SK-N-SH (cell line): ENCODE data around the gene RNF157.

Source experiments
- EP300 ChIP-seq, 2 experiments: IDR thresholded peaks; 2 replicates each; pipeline versions ENCODE4 v1.4.0 to v1.6.1; 2012; ENCODE audit warnings: borderline replicate concordance in 1 of 2, low read depth in 1 of 2, low read length in 1 of 2
- GABPA ChIP-seq: IDR thresholded peaks from 2 replicates; pipeline ENCODE4 v1.4.0; 2012; ENCODE audit warnings: low read depth, mild to moderate bottlenecking
- MXI1 ChIP-seq: IDR thresholded peaks from 2 replicates; pipeline ENCODE4 v1.6.1; 2012; ENCODE audit warnings: mild to moderate bottlenecking, low read depth, low read length, improper control_type of control experiment
- POLR2AphosphoS5 ChIP-seq: IDR thresholded peaks from 2 replicates; pipeline ENCODE4 v1.6.1; 2012; ENCODE audit warnings: low read depth, low read length
- RFX5 ChIP-seq: IDR thresholded peaks from 2 replicates; pipeline ENCODE4 v1.6.1; 2012; ENCODE audit warnings: mild to moderate bottlenecking, improper control_type of control experiment, low read length
- TAF1 ChIP-seq: IDR thresholded peaks from 2 replicates; pipeline ENCODE4 v1.6.1; 2012; ENCODE audit warnings: low read depth, mild to moderate bottlenecking, low read length, moderate library complexity, borderline replicate concordance
- TF ChIP-seq, protein P1 (sequence below): IDR thresholded peaks from 2 replicates; pipeline ENCODE4 v1.4.0; 2012; ENCODE audit warnings: low read depth
- TF ChIP-seq, protein P2 (sequence below): fragments of 200-600 bp; sonication (generic); IDR thresholded peaks from 2 replicates; pipeline ENCODE4 v1.6.1; 2017; ENCODE audit warnings: antibody characterized with exemption, mild to moderate bottlenecking, moderate library complexity
- TF ChIP-seq, protein P3 (sequence below): IDR thresholded peaks from 2 replicates; pipeline ENCODE4 v1.4.0; 2012; ENCODE audit warnings: low read depth, borderline replicate concordance

GRCh38 chr17:76270770-76271668, 30.7 kb upstream of the RNF157 start:
- TF ChIP-seq TAF1 (no peak), MXI1 (no peak), POLR2AphosphoS5 (no peak), RFX5 (no peak), EP300 (IDR thresholded peaks at IDR 0.05; ENCODE audit: borderline replicate concordance in 1 of 2, low read depth in 1 of 2, low read length in 1 of 2) (no peak), GABPA (no peak)
- TF ChIP-seq, protein P1, sequence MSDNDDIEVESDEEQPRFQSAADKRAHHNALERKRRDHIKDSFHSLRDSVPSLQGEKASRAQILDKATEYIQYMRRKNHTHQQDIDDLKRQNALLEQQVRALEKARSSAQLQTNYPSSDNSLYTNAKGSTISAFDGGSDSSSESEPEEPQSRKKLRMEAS = no peak
- TF ChIP-seq, protein P2, sequence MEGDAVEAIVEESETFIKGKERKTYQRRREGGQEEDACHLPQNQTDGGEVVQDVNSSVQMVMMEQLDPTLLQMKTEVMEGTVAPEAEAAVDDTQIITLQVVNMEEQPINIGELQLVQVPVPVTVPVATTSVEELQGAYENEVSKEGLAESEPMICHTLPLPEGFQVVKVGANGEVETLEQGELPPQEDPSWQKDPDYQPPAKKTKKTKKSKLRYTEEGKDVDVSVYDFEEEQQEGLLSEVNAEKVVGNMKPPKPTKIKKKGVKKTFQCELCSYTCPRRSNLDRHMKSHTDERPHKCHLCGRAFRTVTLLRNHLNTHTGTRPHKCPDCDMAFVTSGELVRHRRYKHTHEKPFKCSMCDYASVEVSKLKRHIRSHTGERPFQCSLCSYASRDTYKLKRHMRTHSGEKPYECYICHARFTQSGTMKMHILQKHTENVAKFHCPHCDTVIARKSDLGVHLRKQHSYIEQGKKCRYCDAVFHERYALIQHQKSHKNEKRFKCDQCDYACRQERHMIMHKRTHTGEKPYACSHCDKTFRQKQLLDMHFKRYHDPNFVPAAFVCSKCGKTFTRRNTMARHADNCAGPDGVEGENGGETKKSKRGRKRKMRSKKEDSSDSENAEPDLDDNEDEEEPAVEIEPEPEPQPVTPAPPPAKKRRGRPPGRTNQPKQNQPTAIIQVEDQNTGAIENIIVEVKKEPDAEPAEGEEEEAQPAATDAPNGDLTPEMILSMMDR = no peak
- TF ChIP-seq, protein P3, sequence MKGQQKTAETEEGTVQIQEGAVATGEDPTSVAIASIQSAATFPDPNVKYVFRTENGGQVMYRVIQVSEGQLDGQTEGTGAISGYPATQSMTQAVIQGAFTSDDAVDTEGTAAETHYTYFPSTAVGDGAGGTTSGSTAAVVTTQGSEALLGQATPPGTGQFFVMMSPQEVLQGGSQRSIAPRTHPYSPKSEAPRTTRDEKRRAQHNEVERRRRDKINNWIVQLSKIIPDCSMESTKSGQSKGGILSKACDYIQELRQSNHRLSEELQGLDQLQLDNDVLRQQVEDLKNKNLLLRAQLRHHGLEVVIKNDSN = no peak
